GM12878 (cell line): Measurements from ENCODE around the gene VWA3A. TPM values are rescaled to one million over a fixed set of nuclear protein-coding genes. Genes with fewer than 3 reads are reported as not detected.
A peak's percentile ranks its signal among the peaks of the same experiment; 100 is the strongest.

ENCODE experiments used
- ATAC-seq: fragments of 200-7000 bp; cut with Tn5 transposase; 3 replicates; pipeline ENCODE4 v1.9.1; 2020; ENCODE audit warnings: mild to moderate bottlenecking, moderate library complexity
- BruUV-seq: library from RNA; stranded (reverse); fragments of 400-500 nt; replicated peaks from 2 replicates; lab custom pipeline; 2021; lab: Mats Ljungman, UMichigan
- CTCF ChIA-PET: fragments of 300-600 bp; sonication (Branson Sonifier 250); formaldehyde crosslinking; extraction: SDS; loops from one replicate; lab custom pipeline; 2021; ENCODE audit warnings: inconsistent platforms; lab: Yijun Ruan, JAX
- POLR2A ChIA-PET: fragments of 350-600 bp; formaldehyde crosslinking; extraction: SDS; loops from one replicate; lab custom pipeline; 2021; ENCODE audit warnings: inconsistent platforms; lab: Charles Lee
- RAD21 ChIA-PET: fragments of 300-600 bp; sonication (Branson Sonifier 250); formaldehyde crosslinking; loops from one replicate; lab custom pipeline; 2023; ENCODE audit warnings: antibody characterized with exemption; ENCODE audit not compliant: unreplicated experiment; lab: Charles Lee
- SMC1A ChIA-PET: fragments of 300-600 bp; sonication (Branson Sonifier 250); formaldehyde crosslinking; loops from one replicate; lab custom pipeline; 2023; ENCODE audit not compliant: unreplicated experiment, uncharacterized antibody; lab: Charles Lee
- DNase-seq: peaks from one replicate; pipeline ENCODE4 v3.0.0-alpha.2; 2011; ENCODE audit warnings: low read depth, low spot score
- FAIRE-seq: peaks from 3 replicates; lab custom pipeline; 2011; peaks lifted over from hg19 to GRCh38; lab: Jason Lieb, UNC
- H2AFZ ChIP-seq: 2 replicates; pipeline ENCODE4 v1.6.0; 2011; ENCODE audit warnings: low read depth, low read length, control low read depth; ENCODE audit not compliant: control insufficient read depth
- H3K27ac ChIP-seq: 2 replicates; pipeline ENCODE4 v1.5.1; 2011; ENCODE audit warnings: control low read depth; ENCODE audit not compliant: control insufficient read depth, insufficient read depth
- H3K27me3 ChIP-seq, 2 experiments: replicated peaks in 1 of 2; 2 replicates each; pipeline versions ENCODE4 v1.6.0 to v1.6.1; 2011; ENCODE audit warnings: low read length in 1 of 2; ENCODE audit not compliant: control insufficient read depth in 2 of 2, insufficient read depth in 2 of 2
- H3K36me3 ChIP-seq, 2 experiments: 2 replicates each; pipeline ENCODE4 v1.5.1; 2011; ENCODE audit warnings: low read length in 1 of 2; ENCODE audit not compliant: control insufficient read depth in 2 of 2, insufficient read depth in 2 of 2
- H3K4me1 ChIP-seq: 2 replicates; pipeline ENCODE4 v1.6.1; 2011; ENCODE audit warnings: mild to moderate bottlenecking, low read length, moderate library complexity, mixed read lengths; ENCODE audit not compliant: control insufficient read depth, insufficient read depth
- H3K4me2 ChIP-seq: 2 replicates; pipeline ENCODE4 v1.6.0; 2011; ENCODE audit warnings: control low read depth; ENCODE audit not compliant: control insufficient read depth, insufficient read depth
- H3K4me3 ChIP-seq: fragments of 200-600 bp; sonication (generic); 2 replicates; pipeline ENCODE4 v1.5.1; 2016
- H3K79me2 ChIP-seq: 2 replicates; pipeline ENCODE4 v1.6.0; 2011; ENCODE audit warnings: low read length; ENCODE audit not compliant: control insufficient read depth, insufficient read depth
- H3K9ac ChIP-seq: 2 replicates; pipeline ENCODE4 v1.8.0; 2011; ENCODE audit warnings: low read length, control low read depth, mixed read lengths; ENCODE audit not compliant: control insufficient read depth, insufficient read depth
- H3K9me3 ChIP-seq: replicated peaks from 3 replicates; pipeline ENCODE4 v1.5.1; 2011; ENCODE audit warnings: mild to moderate bottlenecking, low read length; ENCODE audit not compliant: control insufficient read depth, insufficient read depth
- H4K20me1 ChIP-seq: 2 replicates; pipeline ENCODE4 v1.6.0; 2011; ENCODE audit not compliant: control insufficient read depth, insufficient read depth
- BRCA1 ChIP-seq: IDR thresholded peaks from 2 replicates; pipeline ENCODE4 v1.6.1; 2011; ENCODE audit warnings: low read depth, low read length, improper control_type of control experiment
- DPF2 ChIP-seq: fragments of 450-650 bp; IDR thresholded peaks from 2 replicates; pipeline ENCODE4 v1.6.1; 2017; ENCODE audit warnings: mild to moderate bottlenecking
- EED ChIP-seq: sonication (generic); IDR thresholded peaks from 2 replicates; pipeline ENCODE4 v1.6.1; 2016; ENCODE audit warnings: antibody characterized with exemption, low read depth
- MTA2 ChIP-seq: fragments of 450-650 bp; IDR thresholded peaks from 2 replicates; pipeline ENCODE4 v1.6.1; 2016; ENCODE audit warnings: low read depth, mild to moderate bottlenecking, moderate library complexity
- NFYB ChIP-seq: IDR thresholded peaks from 2 replicates; pipeline ENCODE4 v1.6.1; 2011; ENCODE audit warnings: low read depth, mild to moderate bottlenecking, low read length, improper control_type of control experiment, moderate library complexity; ENCODE audit not compliant: insufficient read depth
- NR2C2 ChIP-seq: IDR thresholded peaks from 2 replicates; pipeline ENCODE4 v1.6.1; 2011; ENCODE audit warnings: borderline replicate concordance, low read depth; ENCODE audit not compliant: control insufficient read depth, insufficient read length
- RELA ChIP-seq: fragments of 450-650 bp; IDR thresholded peaks from 2 replicates; pipeline ENCODE4 v1.8.0; 2014; ENCODE audit warnings: borderline replicate concordance; ENCODE audit not compliant: partially characterized antibody
- SIX5 ChIP-seq: IDR thresholded peaks from 2 replicates; pipeline ENCODE4 v1.6.1; 2011; ENCODE audit warnings: mild to moderate bottlenecking, low read depth, low read length, moderate library complexity; ENCODE audit not compliant: severe bottlenecking
- ZNF217 ChIP-seq: fragments of 450-650 bp; IDR thresholded peaks from 2 replicates; pipeline ENCODE4 v1.6.1; 2017; ENCODE audit warnings: antibody characterized with exemption, mild to moderate bottlenecking
- WGBS: methylation state at CpG from one replicate; pipeline ENCODE4 v1.1.6; 2016; ENCODE audit warnings: low lambda C conversion rate; ENCODE audit not compliant: insufficient replicate concordance, insufficient coverage; ENCODE audit errors: missing lambda C conversion rate; 5-methylcytosine and 5-hydroxymethylcytosine counted together
- in situ Hi-C: fragments of 300-500 bp; cut with MboI; formaldehyde crosslinking; loops from 9 replicates; pipeline ENCODE4 v1.14.3; 2018; ENCODE audit warnings: mixed read lengths
- intact Hi-C: fragments of 100-400 bp; cut with micrococcal nuclease; formaldehyde crosslinking; loops from one replicate; pipeline ENCODE4 v1.14.2; 2022; ENCODE audit not compliant: unreplicated experiment
- polyA plus RNA-seq, 11 experiments: library from polyadenylated mRNA; depleted of rRNA in 4 of 11; unstranded in 6 of 11; stranded (reverse) in 5 of 11; fragments of >200 nt; fragmentation: Nextera tagmentation in 4 of 11; fragmentation: Illumina TruSeq in 1 of 11; extraction: Ambion mirVana in 4 of 11; extraction: Trizol in 1 of 11; gene quantifications; 1 replicate in 1 of 11; 2 replicates in 10 of 11; pipeline versions ENCODE4 v1.2.1 to v1.2.3, GENCODE V29; 2011 to 2016; ENCODE audit warnings: inconsistent platforms in 2 of 11, missing spikeins in 2 of 11, low read depth in 1 of 11
- total RNA-seq, 4 experiments: library from RNA; depleted of rRNA in 3 of 4; stranded (reverse); fragments of >200 nt in 3 of 4; fragmentation: Illumina TruSeq in 1 of 4; extraction: Trizol in 1 of 4; gene quantifications; 2 replicates each; pipeline versions ENCODE4 v1.2.1 to v1.2.3, GENCODE V29; 2013 to 2021
- TF ChIP-seq, protein P1 (sequence below): fragments of 450-650 bp; IDR thresholded peaks from 2 replicates; pipeline ENCODE4 v1.6.1; 2017; ENCODE audit warnings: mild to moderate bottlenecking, moderate library complexity

The VWA3A gene
- total and polyA plus RNA-seq, 10 of the 15 experiments (the other 5 are each of a cell fraction or from before 2014, with no cell fraction given), result 0.01 TPM; not detected in 9

DNA sequence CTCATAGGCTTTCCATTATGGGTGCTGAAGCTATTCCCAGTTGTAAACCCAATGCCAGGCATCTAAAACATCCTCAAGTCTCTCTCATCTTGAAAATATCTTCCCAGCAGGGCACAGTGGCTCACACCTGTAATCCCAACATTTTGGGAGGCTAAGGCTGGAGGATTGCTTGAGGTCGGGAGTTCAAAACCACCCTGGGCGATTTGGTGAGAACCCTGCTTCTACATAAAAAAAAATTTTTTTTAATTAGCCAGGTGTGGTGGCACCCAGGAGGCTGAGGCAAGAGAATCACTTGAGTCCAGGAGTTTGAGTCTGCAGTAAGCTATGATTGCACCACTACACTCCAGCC lies 100.7 kb downstream of the VWA3A start:
- no peaks in the 10 kb centered on the region for H3K79me2 ChIP-seq
- H3K9me3 ChIP-seq, result no peaks in the 10 kb centered on the region
- no peak overlapping the region for H3K4me3 ChIP-seq
- in situ Hi-C loops, result no loop called here
- H3K27me3 ChIP-seq, result no peaks in the 10 kb centered on the region
- WGBS, result 71% methylated on average over 2 of the region's 2 CpGs
- no peak for ATAC-seq
- peaks cover 43% of the 10 kb centered on the region for H3K4me1 ChIP-seq
- H3K27ac ChIP-seq, result 0 out of 2 replicates have a peak overlapping the region, but pooled peaks have one; percentile 90
- TF ChIP-seq ZNF217 (0 out of 2 replicates have a peak, but pooled peaks have one; percentile 25), NR2C2 (no peak)
- TF ChIP-seq, all 136 proteins: peak for 1
- H3K36me3 ChIP-seq, result no peaks in the 10 kb centered on the region
- no TSS peak for BruUV-seq
- ChIA-PET CTCF (interaction anchor here (1.2 to 8.4 kb wide), 6 partner anchors 8 to 185 kb away, joined by 3 to 132 read pairs (median 8); partner anchors contain the start of genes EEF2K, MOSMO and POLR3E), RAD21 (interaction anchor here (1.0 to 7.8 kb wide), 4 partner anchors 13 to 191 kb away, joined by 4 to 74 read pairs (median 36); partner anchors contain the start of genes EEF2K and POLR3E), POLR2A (interaction anchor here (1.3 to 6.0 kb wide), 4 partner anchors 13 to 104 kb away, joined by 3 to 104 read pairs (median 16); partner anchors contain the start of genes EEF2K and POLR3E), SMC1A (interaction anchor here (3.8 to 9.0 kb wide), 3 partner anchors 12 to 105 kb away, joined by 21 to 86 read pairs (median 24); partner anchors contain the start of genes EEF2K and POLR3E)
- H2AFZ ChIP-seq, result no peak overlapping the region
- peak overlapping the region; percentile 90 for H3K4me2 ChIP-seq
- no peak for FAIRE-seq
- no peaks in the 10 kb centered on the region for H4K20me1 ChIP-seq
- intact Hi-C loops, result loop anchor here (5.0 kb wide), 1 partner anchor 179 kb away; the partner anchor contains the start of gene CDR2
- no peak overlapping the region for H3K9ac ChIP-seq
- DNase-seq, result no peak

DNA sequence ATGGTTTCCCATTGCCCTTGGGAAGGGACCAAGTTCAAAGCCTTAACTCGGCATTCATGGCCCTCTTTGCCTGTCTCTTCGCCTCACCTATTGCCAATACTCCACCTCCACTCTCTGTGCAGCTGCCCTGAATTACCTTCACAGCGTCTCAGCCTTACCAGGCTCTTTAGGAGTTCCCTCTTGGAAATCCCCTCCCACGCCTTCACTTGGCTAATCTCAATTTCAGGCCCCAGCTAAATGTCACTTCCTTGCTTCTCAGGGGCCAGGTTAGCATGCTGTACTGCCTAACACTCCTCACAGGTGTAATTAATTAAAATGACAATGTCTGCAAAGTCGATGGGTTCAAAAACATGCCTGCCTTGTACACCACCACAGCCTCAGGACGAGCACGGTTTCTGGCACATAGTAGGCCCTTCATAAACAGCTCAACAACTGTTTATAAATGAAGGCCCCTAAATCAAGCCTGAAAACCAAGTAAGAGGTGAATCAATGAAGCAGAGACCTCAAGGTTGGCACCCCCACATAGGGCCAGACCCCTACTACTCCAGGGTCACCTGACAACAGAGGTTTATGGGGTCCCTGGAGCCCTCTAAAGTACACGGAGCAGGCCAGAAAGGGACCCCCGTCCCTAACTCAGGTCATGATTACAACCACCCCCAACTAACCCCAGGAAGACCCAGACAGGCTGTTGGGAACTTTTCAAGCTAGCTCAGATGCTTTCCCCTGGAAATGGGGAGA lies 102.5 kb downstream of the VWA3A start:
- CTCF ChIA-PET, result interaction anchor here (0.5 to 8.4 kb wide), 4 partner anchors 12 to 104 kb away, joined by 3 to 132 read pairs (median 48); partner anchors contain the start of genes EEF2K and POLR3E
- in situ Hi-C loops, result loop anchor here (5.0 kb wide), 1 partner anchor 102 kb away; the partner anchor contains the start of gene POLR3E
- TF ChIP-seq NFYB, result no peak
- TF ChIP-seq, protein P1, sequence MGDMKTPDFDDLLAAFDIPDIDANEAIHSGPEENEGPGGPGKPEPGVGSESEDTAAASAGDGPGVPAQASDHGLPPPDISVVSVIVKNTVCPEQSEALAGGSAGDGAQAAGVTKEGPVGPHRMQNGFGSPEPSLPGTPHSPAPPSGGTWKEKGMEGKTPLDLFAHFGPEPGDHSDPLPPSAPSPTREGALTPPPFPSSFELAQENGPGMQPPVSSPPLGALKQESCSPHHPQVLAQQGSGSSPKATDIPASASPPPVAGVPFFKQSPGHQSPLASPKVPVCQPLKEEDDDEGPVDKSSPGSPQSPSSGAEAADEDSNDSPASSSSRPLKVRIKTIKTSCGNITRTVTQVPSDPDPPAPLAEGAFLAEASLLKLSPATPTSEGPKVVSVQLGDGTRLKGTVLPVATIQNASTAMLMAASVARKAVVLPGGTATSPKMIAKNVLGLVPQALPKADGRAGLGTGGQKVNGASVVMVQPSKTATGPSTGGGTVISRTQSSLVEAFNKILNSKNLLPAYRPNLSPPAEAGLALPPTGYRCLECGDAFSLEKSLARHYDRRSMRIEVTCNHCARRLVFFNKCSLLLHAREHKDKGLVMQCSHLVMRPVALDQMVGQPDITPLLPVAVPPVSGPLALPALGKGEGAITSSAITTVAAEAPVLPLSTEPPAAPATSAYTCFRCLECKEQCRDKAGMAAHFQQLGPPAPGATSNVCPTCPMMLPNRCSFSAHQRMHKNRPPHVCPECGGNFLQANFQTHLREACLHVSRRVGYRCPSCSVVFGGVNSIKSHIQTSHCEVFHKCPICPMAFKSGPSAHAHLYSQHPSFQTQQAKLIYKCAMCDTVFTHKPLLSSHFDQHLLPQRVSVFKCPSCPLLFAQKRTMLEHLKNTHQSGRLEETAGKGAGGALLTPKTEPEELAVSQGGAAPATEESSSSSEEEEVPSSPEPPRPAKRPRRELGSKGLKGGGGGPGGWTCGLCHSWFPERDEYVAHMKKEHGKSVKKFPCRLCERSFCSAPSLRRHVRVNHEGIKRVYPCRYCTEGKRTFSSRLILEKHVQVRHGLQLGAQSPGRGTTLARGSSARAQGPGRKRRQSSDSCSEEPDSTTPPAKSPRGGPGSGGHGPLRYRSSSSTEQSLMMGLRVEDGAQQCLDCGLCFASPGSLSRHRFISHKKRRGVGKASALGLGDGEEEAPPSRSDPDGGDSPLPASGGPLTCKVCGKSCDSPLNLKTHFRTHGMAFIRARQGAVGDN, result peak; percentile 88
- no peak for TF ChIP-seq SIX5
- TF ChIP-seq BRCA1, result no peak
- TF ChIP-seq RELA, result peak; percentile 75
- 0 out of 2 replicates have a peak, but pooled peaks have one; percentile 28 for TF ChIP-seq MTA2
- peak; percentile 4; the same call in 1 of the 2 replicates for TF ChIP-seq EED
- peak; percentile 84 for TF ChIP-seq DPF2

More for the DNA sequence above, 102.5 kb downstream of the VWA3A start:
- intact Hi-C loops, result loop anchor here (1.0 to 5.0 kb wide), 3 partner anchors 11 to 177 kb away; partner anchors contain the start of genes CDR2, EEF2K and POLR3E
- BruUV-seq, result no TSS peak
- ChIA-PET RAD21 (interaction anchor here (1.0 to 7.8 kb wide), 4 partner anchors 12 to 159 kb away, joined by 3 to 74 read pairs (median 33); partner anchors contain the start of genes EEF2K and POLR3E), POLR2A (interaction anchor here (0.5 to 6.0 kb wide), 5 partner anchors 12 to 159 kb away, joined by 3 to 104 read pairs (median 6); partner anchors contain the start of genes EEF2K and POLR3E), SMC1A (interaction anchor here (0.6 to 9.0 kb wide), 8 partner anchors 10 to 242 kb away, joined by 3 to 86 read pairs (median 10); partner anchors contain the start of genes EEF2K and POLR3E)
- no peaks in the 10 kb centered on the region for H3K36me3 ChIP-seq
- H3K9me3 ChIP-seq, result no peaks in the 10 kb centered on the region
- no peak overlapping the region; the same call in none of the 2 replicates for H2AFZ ChIP-seq
- no peak overlapping the region for H3K4me3 ChIP-seq
- DNase-seq, result peak; percentile 49
- no peak for FAIRE-seq
- H3K27me3 ChIP-seq, result no peaks in the 10 kb centered on the region
- H3K27ac ChIP-seq, result peak overlapping the region; percentile 77
- H3K9ac ChIP-seq, result no peak overlapping the region
- no peaks in the 10 kb centered on the region for H3K79me2 ChIP-seq
- H4K20me1 ChIP-seq, result no peaks in the 10 kb centered on the region
- 53% methylated on average over 9 of the region's 9 CpGs for WGBS
- H3K4me1 ChIP-seq, result peaks cover 39% of the 10 kb centered on the region
- ATAC-seq, result 0 out of 3 replicates have a peak, but pooled peaks have one; percentile 1
- peak overlapping the region; percentile 81 for H3K4me2 ChIP-seq
